ENCODE data around the gene ARHGAP12.

The ARHGAP12 gene

DNA sequence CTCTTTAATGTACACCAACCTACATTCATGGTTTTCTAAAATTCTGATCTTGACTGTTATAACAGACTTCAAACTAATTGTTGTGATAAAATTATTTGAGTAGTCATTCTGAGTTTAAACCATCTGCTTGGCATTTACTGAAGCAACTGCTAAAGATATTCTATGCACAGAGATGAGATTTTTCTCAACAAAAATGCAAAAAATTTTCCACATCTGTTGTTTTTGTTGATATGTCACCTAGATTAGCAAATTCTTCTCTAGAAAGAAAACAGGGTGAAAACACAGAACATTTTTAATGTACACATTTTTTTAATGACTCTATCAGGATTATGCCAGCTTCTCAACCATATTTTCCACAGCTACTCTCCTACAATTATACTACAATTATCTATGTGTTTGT is 42.7 kb downstream of the ARHGAP12 start:
- in situ Hi-C loops (cut with MboI; ENCODE audit: low sequenced_read_pairs), result no loop called here

DNA sequence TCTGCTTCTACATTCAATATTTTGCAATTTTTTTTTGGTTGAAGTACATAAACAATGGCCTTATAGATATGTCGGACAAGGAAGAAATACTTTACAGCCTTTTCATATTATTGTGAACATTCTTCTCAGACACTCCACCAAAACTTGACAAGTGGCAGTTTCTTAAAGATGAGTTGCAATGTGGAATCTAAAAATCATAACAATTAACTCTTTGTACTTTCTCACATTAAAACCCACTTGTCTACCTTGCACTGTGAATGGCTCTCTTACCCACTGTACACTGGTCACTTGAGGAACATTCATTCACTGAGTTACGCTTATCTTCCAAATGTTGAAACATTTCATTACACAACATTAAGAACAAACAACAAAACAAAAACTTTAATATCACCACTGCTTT is 44.2 kb downstream of the ARHGAP12 start:
- in situ Hi-C loops (cut with MboI; ENCODE audit: low sequenced_read_pairs), result no loop called here

DNA sequence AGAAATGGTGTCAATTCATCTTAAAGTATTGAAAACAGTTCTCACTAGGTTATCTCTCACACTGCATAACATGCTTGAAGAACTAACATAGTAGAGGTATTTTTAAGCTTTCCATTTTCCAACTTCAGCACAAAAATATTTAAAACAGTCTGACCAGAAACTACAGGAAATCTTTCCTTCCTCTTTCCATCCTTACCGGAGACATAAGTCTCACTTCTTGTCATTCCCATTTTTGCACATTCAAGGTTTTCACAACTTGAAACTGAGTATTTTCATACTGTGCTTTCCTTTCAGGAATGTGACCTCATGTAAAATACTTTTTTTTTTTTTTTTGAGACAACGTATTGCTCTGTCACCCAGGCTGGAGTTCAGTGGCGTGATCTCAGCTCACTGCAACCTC is 45.2 kb downstream of the ARHGAP12 start:
- in situ Hi-C loops (cut with MboI; ENCODE audit: low sequenced_read_pairs), result no loop called here

DNA sequence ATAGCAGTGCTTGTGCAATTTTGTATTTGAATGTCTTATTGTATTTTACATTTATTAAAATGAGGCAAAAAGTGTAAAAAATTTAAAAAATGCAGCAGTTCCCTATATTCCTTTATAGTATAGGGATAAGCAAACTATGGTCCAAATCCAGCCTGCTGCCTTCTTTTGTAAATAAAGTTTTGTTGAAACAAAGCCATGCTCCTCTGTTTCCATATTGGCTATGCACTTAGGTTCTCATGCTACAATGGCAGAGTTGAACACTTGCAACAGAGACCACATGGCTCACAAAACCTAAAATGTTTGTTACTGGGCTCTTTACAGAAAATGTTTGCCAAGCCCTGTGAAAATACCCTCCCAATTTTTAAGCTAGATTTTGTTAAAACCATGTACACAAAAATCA is 50.1 kb downstream of the ARHGAP12 start:
- in situ Hi-C loops (cut with MboI; ENCODE audit: low sequenced_read_pairs), result no loop called here

DNA sequence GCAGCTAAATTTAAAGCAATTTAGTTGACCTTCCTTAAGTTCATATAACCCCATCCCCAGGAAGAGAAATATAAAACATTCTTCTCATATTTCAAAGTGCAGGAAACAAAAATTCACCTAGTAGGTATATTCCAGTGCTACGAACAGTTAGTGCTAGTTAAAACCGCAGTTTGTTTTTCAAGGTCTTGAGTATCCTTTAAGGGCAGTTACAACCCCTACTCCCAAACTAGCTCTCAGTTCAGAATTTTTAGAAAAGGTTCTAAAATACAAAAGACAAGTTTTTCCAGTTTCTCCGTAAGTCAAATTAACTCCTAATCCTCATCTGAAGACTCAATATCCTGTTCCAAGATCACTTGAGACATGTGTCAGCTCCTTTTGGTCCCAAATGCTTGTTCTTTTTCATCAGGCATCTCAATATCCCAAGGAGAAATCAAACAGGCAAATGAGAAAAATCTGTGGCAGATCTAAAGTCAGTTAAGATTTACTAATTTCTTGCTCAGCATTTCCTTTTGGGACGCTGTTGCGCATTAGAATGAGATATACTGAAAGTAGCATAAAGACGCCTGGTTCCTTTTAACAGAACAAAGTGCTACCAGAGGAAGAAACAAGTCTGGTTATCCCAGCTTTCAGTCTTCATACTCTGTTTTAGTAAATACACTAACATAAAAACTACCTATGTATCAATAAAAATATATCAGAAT is 51.8 kb downstream of the ARHGAP12 start:
- in situ Hi-C loops (cut with MboI; ENCODE audit: low sequenced_read_pairs), result no loop called here

DNA sequence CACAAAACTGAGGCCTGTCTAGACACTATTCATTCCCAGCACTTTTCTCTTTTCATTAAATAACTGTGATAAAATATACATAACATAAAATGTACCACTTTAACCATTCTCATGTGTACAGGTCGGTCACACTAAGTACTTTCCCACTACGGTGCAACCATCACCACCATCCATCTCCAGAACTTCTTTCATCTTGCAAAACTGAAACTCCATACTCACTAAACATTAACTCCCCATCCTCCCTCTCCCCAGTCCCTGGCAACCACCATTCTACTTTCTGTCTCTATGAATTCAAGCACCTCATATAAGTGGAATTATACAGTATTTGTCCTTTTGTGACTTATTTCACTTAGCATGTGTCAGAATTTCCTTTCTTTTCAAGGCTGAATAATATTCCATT is 53.0 kb downstream of the ARHGAP12 start:
- in situ Hi-C loops (cut with MboI; ENCODE audit: low sequenced_read_pairs), result no loop called here

DNA sequence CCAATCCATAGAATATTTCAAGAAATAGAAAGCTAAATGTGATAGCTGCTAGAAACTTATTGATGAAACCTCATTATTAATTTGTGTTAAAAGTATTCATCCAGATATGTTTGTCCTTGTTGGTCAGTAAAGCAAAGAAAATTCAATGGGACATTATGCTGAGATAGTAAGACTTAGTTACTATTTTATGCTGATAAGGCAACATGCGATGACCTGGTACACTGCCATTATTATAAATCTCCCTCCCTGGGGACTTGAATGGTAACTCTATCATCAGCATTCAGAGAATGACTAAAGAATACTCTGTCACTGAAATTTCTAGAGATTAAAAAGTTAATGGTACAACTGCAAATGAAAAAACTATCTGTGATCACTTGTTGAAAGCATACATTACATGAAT is 54.9 kb downstream of the ARHGAP12 start:
- in situ Hi-C loops (cut with MboI; ENCODE audit: low sequenced_read_pairs), result loop anchor here (25.0 kb wide), 1 partner anchor 139 kb away; no protein-coding TSS in a partner anchor

DNA sequence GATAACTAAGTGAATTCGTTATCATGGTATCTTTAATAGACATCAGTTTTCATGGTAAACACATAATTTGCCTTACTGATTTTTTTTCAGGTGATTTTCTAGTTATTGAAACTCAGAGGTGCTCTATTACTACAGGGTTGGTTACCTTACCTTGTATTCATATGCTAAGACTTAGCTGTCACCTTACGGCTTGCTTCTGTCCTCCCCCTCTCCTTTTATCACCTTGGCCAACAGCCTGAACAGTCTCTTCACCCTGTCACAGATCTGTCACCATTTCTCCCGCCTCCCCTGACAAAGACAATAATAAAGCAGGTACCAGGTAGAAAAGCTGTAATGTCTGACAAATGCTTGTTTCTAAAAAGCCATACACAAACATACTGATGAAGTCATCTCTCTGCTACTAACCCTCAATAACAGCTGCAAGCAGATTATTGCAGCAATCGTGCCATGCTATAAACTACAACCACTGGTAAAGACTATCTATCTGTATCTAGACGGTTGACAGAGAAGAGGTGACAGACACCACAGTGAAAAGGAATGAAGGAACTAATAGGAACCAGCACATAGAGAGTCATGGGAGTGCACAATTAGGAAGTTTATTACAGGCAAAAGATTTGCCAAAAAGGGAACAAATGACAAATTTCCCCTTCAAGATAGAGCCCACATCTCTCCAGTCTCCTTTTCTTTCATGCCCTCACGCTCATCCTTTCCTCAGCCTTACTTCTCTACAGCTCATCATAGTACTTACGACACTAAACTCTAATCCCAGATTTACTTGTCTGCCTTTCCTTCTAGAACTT is 57.2 kb downstream of the ARHGAP12 start:
- in situ Hi-C loops (cut with MboI; ENCODE audit: low sequenced_read_pairs), result loop anchor here (25.0 kb wide), 1 partner anchor 141 kb away; no protein-coding TSS in a partner anchor

DNA sequence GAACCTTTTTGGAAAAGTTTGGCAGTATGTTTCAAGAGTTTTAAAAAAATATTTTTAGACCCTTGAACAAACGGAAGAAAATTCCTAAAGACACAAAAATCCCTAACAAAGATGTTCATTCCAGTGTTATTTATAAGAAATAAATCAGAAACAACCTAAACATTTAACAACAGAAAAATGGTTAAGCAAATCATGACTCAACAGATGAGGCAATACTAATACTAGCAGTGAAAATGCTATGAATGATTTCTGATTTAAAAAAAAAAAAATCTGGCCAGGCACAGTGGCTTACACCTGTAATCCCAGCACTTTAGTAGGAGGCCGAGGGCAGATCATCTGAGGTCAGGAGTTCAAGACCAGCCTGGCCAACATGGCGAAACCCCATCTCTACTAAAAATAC is 61.0 kb downstream of the ARHGAP12 start:
- in situ Hi-C loops (cut with MboI; ENCODE audit: low sequenced_read_pairs), result loop anchor here (25.0 kb wide), 1 partner anchor 145 kb away; no protein-coding TSS in a partner anchor

DNA sequence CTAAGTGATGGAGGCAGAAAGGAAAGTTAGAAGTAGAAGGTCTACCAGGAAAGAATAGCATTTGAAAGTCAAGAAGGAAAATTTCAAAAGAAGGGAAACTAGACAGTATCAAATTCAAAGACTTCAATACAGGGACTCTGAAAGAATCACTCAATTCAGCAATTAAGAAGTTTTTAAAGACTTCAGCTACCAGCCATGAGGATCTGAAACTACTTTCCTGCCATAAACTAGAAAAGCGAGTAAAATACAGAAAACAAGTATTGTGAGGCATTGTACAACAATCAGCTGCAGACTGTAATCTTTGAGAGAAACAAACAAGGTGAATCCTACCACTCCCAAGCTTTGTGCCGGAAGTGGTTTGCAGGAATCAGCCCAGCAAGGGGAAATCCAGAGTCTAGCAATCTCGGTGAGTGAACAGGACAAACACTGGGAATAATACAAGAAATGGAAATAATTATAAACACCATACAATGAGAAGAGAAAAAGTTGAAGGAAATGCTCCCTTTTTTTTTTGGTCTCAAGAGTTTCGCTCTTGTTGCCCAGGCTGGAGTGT is 62.4 kb downstream of the ARHGAP12 start:
- in situ Hi-C loops (cut with MboI; ENCODE audit: low sequenced_read_pairs), result loop anchor here (25.0 kb wide), 1 partner anchor 146 kb away; no protein-coding TSS in a partner anchor

DNA sequence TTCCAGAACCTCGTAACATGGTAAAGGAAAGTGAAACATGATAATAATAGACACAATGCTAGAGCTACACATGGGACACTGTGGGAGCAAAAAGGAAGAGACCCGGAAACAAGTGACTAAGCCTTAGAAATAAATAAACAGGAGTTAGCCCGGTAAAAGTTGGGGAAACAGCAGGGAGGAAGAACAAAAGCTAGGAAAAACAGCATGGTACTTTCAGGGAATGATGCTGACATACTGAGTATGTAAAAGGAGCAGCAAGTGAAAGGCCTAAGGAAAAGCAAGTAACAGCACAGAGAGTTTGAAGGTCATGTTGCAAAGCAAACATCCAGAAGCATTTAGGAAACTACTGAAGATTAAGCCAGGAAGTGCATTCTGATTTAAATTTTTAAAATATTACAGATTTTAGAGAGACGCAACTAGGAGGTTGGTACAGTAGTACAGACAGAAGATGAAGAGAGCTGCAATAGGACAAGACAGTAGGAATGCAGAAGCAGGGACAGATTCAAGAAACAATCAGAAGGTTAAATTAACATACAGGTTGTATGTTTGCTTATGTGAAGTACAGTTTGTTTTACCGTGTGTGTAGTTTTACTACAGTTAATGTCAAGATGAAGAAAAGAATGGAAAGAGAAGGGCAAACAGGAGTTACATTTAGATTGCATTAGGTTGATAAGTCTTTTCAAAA is 63.7 kb downstream of the ARHGAP12 start:
- in situ Hi-C loops (cut with MboI; ENCODE audit: low sequenced_read_pairs), result loop anchor here (25.0 kb wide), 1 partner anchor 147 kb away; no protein-coding TSS in a partner anchor

DNA sequence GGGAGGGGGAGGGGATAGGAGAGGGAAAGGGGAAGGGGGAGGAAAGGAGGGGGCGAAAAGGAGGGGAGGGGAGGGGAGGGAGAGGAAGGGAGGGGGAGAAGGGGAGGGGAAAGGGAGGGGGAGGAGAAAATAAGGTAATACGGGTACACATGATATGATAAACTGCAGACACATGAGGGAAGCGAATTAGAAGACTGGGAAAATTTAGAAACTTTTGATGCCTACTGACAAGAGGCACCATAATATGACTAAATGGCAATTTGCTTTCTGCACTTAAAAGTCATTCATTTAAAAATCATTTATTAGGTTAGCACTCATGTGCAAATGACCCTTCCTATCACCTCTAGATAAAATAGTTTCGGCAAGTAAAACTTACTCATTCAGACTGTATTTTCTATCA is 73.6 kb downstream of the ARHGAP12 start:
- in situ Hi-C loops (cut with MboI; ENCODE audit: low sequenced_read_pairs), result loop anchor here (25.0 kb wide), 1 partner anchor 157 kb away; no protein-coding TSS in a partner anchor

DNA sequence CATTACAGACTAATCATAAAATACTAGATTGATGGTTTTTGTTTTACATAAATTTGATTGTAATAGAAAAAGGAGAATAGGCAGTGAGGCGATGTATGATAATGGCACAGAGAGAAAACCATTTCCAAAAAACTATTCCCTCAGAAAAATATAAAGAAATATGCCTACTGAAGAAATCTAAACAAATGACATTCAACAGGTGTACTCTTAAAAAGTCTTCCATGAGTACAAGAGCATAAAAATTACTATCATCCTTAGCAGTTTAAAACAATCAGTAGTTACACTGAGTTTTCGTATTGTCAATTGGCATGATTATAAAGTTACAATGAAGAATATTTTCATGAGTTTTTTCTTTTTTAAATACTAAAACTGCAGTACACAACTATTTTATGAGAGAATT is 75.0 kb downstream of the ARHGAP12 start:
- in situ Hi-C loops (cut with MboI; ENCODE audit: low sequenced_read_pairs), result loop anchor here (25.0 kb wide), 1 partner anchor 159 kb away; no protein-coding TSS in a partner anchor

DNA sequence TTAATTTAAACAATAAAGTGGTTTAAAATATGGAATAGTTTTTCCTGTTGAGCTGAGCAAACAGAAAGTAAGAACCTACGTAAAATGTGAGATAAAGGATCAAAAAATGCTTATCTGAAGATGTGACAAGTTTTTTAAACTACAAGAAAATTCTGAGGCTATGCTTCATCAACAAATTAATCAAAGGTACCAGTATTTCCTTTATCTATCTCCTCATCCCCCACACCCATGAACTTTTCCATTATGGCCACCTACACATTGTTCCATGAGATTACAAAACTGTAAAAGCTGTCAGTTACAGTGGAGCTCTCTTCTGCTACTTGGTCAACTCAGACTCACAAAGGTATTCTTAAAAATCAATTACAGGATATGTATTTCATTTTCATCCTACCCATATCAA is 77.4 kb downstream of the ARHGAP12 start:
- in situ Hi-C loops (cut with MboI; ENCODE audit: low sequenced_read_pairs), result loop anchor here (25.0 kb wide), 1 partner anchor 161 kb away; no protein-coding TSS in a partner anchor

DNA sequence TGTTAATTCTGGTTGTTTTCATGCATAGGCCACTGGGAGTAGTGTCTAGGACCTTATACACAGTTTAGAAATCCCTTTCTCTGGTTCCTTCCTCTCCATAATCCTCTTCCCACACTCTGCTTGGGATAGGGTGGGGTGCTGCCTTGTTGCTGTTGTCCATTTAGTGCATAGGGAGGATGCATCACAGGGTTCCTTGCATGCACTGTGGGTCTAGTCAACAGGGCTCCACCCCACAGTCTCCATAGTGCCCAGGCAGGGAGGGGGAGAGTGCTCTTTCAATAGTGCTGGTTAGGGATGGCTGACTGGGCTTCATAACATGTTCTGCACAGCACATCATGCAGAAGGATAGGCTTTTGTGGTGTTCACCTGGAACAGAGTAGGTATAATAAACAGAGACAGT is 81.1 kb downstream of the ARHGAP12 start:
- in situ Hi-C loops (cut with MboI; ENCODE audit: low sequenced_read_pairs), result loop anchor here (25.0 kb wide), 1 partner anchor 365 kb away; no protein-coding TSS in a partner anchor

DNA sequence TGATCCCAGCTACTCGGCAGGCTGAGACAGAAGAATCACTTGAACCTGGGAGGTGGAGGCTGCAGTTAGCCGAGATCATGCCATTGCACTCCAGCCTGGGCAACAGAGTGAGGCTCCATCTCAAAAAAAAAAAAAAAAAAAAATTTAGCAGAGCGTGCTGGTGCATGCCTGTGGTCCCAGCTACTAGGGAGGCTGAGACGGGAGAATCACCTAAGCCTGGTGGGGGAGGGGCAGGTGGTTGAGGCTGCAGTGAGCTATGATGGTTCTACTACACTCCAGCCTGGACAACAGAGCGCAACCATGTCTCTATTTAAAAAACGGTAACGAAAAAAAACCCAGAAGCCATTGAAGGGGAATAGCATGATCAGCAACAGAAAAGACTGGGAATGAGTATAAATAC is 89.9 kb downstream of the ARHGAP12 start:
- in situ Hi-C loops (cut with MboI; ENCODE audit: low sequenced_read_pairs), result loop anchor here (25.0 kb wide), 1 partner anchor 374 kb away; no protein-coding TSS in a partner anchor

DNA sequence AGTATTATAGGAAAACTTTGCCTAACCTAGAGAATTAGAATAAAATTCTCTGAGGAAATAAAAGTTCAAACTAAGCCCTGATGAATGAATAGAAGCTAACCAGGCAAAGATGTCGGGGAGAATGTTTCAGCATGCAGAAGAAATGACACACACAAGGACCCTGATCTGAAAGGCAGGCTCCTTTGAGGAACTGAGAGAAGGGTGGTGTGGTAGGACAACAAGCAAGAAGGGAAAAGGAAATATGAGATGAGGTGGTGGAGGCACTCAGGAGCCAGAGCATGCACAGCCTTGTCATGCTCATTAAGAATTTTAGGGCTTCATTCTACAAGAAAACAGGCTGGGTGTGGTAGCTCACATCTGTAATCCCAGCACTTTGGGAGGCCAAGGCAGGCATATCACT is 90.6 kb downstream of the ARHGAP12 start:
- in situ Hi-C loops (cut with MboI; ENCODE audit: low sequenced_read_pairs), result loop anchor here (25.0 kb wide), 1 partner anchor 374 kb away; no protein-coding TSS in a partner anchor

DNA sequence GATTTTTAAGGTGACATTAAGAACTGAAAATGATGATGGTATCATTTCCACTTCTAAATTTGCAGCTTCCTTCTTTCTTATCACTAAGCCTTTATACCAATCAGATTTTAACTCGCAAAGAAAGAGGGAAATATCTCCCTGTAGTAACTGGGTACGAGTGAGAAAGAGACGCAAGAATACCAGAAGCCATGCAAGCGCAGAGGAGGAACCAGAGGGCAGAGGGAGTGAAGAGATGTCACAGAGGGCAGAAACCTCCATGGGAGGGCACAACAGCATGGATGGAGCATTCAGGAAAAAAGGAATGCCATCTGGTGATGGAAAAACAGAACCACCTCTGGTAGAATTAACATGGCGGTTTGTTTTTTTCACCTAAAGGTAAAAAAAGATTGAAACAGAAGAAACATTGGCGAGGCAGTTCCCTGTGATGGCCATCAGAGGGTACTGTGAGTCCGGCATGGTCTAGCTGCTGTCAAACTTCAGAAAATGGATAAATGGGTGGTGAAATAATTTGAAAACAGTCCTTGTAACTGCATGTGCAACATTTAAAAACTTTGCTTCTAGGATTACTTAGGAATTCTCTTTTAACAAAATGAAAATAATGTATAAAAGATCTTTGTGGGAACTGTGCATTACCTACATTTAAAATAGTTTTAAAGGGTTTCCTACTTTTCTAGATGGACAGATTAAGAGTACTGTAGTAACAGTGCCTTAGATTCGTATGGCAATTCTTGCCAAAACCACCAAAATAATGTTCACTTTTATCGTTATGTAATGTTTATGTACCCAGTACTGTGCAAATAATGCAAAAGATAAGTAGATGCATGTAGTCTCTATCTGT is 91.8 kb downstream of the ARHGAP12 start:
- in situ Hi-C loops (cut with MboI; ENCODE audit: low sequenced_read_pairs), result loop anchor here (25.0 kb wide), 1 partner anchor 376 kb away; no protein-coding TSS in a partner anchor

DNA sequence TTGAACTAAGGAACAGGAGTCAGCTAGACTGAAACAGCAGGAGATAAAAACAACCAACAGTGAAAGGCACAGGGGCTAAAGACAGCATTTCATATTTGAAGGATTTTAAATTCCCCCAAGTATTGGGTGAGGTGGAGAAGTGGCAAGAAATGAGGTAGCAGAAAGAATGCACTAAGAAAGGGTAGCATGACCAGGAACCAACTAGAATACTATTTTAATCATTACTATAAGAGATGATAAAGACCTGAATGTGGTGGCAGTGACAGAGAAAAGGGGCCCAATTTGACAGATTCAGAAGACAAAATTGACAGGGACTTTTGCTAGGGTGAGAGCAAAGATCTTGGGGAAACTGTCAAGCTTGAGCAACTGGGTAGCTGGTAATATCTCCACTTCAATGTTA is 94.9 kb downstream of the ARHGAP12 start:
- in situ Hi-C loops (cut with MboI; ENCODE audit: low sequenced_read_pairs), result loop anchor here (25.0 kb wide), 1 partner anchor 379 kb away; no protein-coding TSS in a partner anchor

DNA sequence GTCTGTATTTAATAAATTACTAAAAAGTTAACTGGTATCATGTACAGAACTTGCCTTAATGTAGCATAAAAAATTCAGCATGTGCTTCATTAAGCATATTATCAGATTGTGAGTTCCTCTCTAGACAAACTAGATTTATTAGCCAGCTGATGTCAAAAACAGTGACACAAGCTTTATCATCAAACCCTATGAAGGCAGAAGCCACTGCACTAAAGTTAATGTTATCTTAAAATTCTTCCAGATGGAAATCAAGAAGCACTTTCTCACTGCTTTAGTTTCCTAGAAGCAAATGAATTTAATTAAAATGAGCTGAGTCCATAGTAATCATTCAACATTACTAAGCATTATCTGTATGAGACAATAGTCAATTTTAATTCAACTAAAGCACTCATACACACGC is 96.4 kb downstream of the ARHGAP12 start:
- in situ Hi-C loops (cut with MboI; ENCODE audit: low sequenced_read_pairs), result loop anchor here (25.0 kb wide), 1 partner anchor 380 kb away; no protein-coding TSS in a partner anchor
